WTC11 (cell line): ENCODE data around the gene AMBRA1. TPM values are rescaled to one million over a fixed set of nuclear protein-coding genes. Genes with fewer than 3 reads are reported as not detected.

Experiments used
- ATAC-seq: fragments of 200-7000 bp; cut with Tn5 transposase; 2 replicates; pipeline ENCODE4 v1.10.0; 2021; ENCODE audit warnings: mild to moderate bottlenecking, moderate library complexity
- CTCF ChIA-PET: fragments of 300-600 bp; sonication (Branson Sonifier 250); formaldehyde crosslinking; loops from one replicate; lab custom pipeline; 2021; ENCODE audit warnings: antibody characterized with exemption; lab: Charles Lee
- POLR2A ChIA-PET: fragments of 350-600 bp; sonication (Branson Sonifier 250); formaldehyde crosslinking; loops from one replicate; lab custom pipeline; 2021; ENCODE audit warnings: antibody characterized with exemption; lab: Charles Lee
- DNase-seq: peaks from one replicate; pipeline ENCODE4 v3.0.0; 2021; ENCODE audit warnings: low spot score
- H3K27ac Mint-ChIP-seq: 2 replicates; pipeline ENCODE4 v1.8.0; 2021; ENCODE audit warnings: mixed read lengths
- H3K27me3 Mint-ChIP-seq: 2 replicates; pipeline ENCODE4 v1.8.0; 2021; ENCODE audit warnings: low read depth, mild to moderate bottlenecking, moderate library complexity, mixed read lengths
- H3K36me3 Mint-ChIP-seq: 2 replicates; pipeline ENCODE4 v1.8.0; 2021; ENCODE audit warnings: mixed read lengths
- H3K4me1 Mint-ChIP-seq: 2 replicates; pipeline ENCODE4 v1.8.0; 2022; ENCODE audit warnings: mixed read lengths
- H3K4me3 Mint-ChIP-seq: 2 replicates; pipeline ENCODE4 v1.8.0; 2021; ENCODE audit warnings: mild to moderate bottlenecking, moderate library complexity, mixed read lengths
- H3K9me3 Mint-ChIP-seq: 2 replicates; pipeline ENCODE4 v1.8.0; 2021; ENCODE audit warnings: mixed read lengths
- ATF3 ChIP-seq: sonication (generic); formaldehyde crosslinking; conservative IDR thresholded peaks from 2 replicates; pipeline ENCODE4 v1.8.1; 2022; ENCODE audit warnings: mild to moderate bottlenecking, missing genetic modification reagents
- CREB1 ChIP-seq: sonication (generic); formaldehyde crosslinking; IDR thresholded peaks from 2 replicates; pipeline ENCODE4 v1.8.0; 2023; ENCODE audit warnings: mild to moderate bottlenecking, missing genetic modification reagents
- CREM ChIP-seq: sonication (generic); formaldehyde crosslinking; IDR thresholded peaks from 2 replicates; pipeline ENCODE4 v1.8.1; 2022; ENCODE audit warnings: mild to moderate bottlenecking, missing genetic modification reagents, moderate library complexity
- ETV6 ChIP-seq: sonication (generic); formaldehyde crosslinking; IDR thresholded peaks from 2 replicates; pipeline ENCODE4 v1.8.1; 2022; ENCODE audit warnings: mild to moderate bottlenecking, missing genetic modification reagents
- FOXP1 ChIP-seq: sonication (generic); formaldehyde crosslinking; IDR thresholded peaks from 2 replicates; pipeline ENCODE4 v1.8.0; 2022; ENCODE audit warnings: missing genetic modification reagents, mild to moderate bottlenecking, moderate library complexity, borderline replicate concordance
- FOXP4 ChIP-seq: sonication (generic); formaldehyde crosslinking; IDR thresholded peaks from 2 replicates; pipeline ENCODE4 v1.8.0; 2022; ENCODE audit warnings: mild to moderate bottlenecking, missing genetic modification reagents
- IRF2 ChIP-seq: sonication (generic); formaldehyde crosslinking; IDR thresholded peaks from 2 replicates; pipeline ENCODE4 v1.8.0; 2022; ENCODE audit warnings: low read depth, missing genetic modification reagents, borderline replicate concordance
- MYBL2 ChIP-seq: sonication (generic); formaldehyde crosslinking; IDR thresholded peaks from 2 replicates; pipeline ENCODE4 v1.8.1; 2023; ENCODE audit warnings: mild to moderate bottlenecking, moderate library complexity, missing genetic modification reagents
- STAT6 ChIP-seq: sonication (generic); formaldehyde crosslinking; conservative IDR thresholded peaks from 2 replicates; pipeline ENCODE4 v1.8.1; 2023; ENCODE audit warnings: mild to moderate bottlenecking, low read depth, missing genetic modification reagents, moderate library complexity
- TCF7 ChIP-seq: sonication (generic); formaldehyde crosslinking; IDR thresholded peaks from 2 replicates; pipeline ENCODE4 v1.8.0; 2022; ENCODE audit warnings: mild to moderate bottlenecking, low read depth, missing genetic modification reagents, moderate library complexity
- ZBTB21 ChIP-seq: sonication (generic); formaldehyde crosslinking; IDR thresholded peaks from 2 replicates; pipeline ENCODE4 v1.8.1; 2023; ENCODE audit warnings: mild to moderate bottlenecking, missing genetic modification reagents, borderline replicate concordance
- ZNF138 ChIP-seq: sonication (generic); formaldehyde crosslinking; conservative IDR thresholded peaks from 2 replicates; pipeline ENCODE4 v1.8.1; 2022; ENCODE audit warnings: mild to moderate bottlenecking, moderate library complexity, missing genetic modification reagents
- ZNF281 ChIP-seq: sonication (generic); formaldehyde crosslinking; IDR thresholded peaks from 2 replicates; pipeline ENCODE4 v1.8.0; 2023; ENCODE audit warnings: mild to moderate bottlenecking, missing genetic modification reagents
- ZNF416 ChIP-seq: fragments of 250-450 bp; sonication (Bioruptor Pico); IDR thresholded peaks from 2 replicates; pipeline ENCODE4 v1.9.0; 2021; ENCODE audit warnings: mild to moderate bottlenecking, inconsistent platforms
- total RNA-seq: library from RNA; stranded (reverse); gene quantifications from 3 replicates; pipeline ENCODE4 v1.2.3, GENCODE V29; 2021
- TF ChIP-seq, protein P1 (sequence below): sonication (generic); formaldehyde crosslinking; IDR thresholded peaks from 2 replicates; pipeline ENCODE4 v1.8.0; 2023; ENCODE audit warnings: missing genetic modification reagents
- TF ChIP-seq, protein P2 (sequence below): sonication (generic); formaldehyde crosslinking; IDR thresholded peaks from 2 replicates; pipeline ENCODE4 v1.8.1; 2022; ENCODE audit warnings: missing genetic modification reagents, borderline replicate concordance
- TF ChIP-seq, protein P3 (sequence below): sonication (generic); formaldehyde crosslinking; IDR thresholded peaks from 2 replicates; pipeline ENCODE4 v1.8.1; 2022; ENCODE audit warnings: low read depth, missing genetic modification reagents, borderline replicate concordance
- TF ChIP-seq, protein P4 (sequence below): sonication (generic); formaldehyde crosslinking; IDR thresholded peaks from 2 replicates; pipeline ENCODE4 v1.8.1; 2023; ENCODE audit warnings: mild to moderate bottlenecking, missing genetic modification reagents, borderline replicate concordance

Gene AMBRA1
- total RNA-seq, 1 experiment from 2014 or later: 35.0 TPM

DNA sequence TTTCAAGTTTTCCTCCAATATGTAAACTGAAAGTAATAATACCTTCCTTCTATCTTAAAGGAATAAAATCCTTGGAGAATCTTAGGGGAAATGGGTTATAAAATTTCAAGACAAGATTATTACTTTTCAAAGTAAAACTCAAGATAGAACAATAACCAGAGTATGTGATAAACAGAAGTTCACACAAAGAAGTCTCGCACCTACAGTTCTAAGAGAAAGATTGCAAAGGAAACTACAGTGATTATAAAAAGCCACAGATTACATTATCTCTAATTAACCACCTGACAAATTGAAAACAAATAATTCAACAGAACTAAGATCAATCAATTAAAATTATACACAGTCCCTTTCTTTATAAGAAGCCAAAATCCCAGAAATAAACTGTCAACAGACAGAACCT is 34.0 kb downstream of the AMBRA1 start (continued):
- TF ChIP-seq ATF3 (CRISPR knock-in tag): no peak
- TF ChIP-seq, protein P1, sequence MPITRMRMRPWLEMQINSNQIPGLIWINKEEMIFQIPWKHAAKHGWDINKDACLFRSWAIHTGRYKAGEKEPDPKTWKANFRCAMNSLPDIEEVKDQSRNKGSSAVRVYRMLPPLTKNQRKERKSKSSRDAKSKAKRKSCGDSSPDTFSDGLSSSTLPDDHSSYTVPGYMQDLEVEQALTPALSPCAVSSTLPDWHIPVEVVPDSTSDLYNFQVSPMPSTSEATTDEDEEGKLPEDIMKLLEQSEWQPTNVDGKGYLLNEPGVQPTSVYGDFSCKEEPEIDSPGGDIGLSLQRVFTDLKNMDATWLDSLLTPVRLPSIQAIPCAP: no peak
- TF ChIP-seq, protein P2, sequence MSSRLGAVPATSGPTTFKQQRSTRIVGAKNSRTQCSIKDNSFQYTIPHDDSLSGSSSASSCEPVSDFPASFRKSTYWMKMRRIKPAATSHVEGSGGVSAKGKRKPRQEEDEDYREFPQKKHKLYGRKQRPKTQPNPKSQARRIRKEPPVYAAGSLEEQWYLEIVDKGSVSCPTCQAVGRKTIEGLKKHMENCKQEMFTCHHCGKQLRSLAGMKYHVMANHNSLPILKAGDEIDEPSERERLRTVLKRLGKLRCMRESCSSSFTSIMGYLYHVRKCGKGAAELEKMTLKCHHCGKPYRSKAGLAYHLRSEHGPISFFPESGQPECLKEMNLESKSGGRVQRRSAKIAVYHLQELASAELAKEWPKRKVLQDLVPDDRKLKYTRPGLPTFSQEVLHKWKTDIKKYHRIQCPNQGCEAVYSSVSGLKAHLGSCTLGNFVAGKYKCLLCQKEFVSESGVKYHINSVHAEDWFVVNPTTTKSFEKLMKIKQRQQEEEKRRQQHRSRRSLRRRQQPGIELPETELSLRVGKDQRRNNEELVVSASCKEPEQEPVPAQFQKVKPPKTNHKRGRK (CRISPR knock-in tag): no peak
- TF ChIP-seq TCF7: no peak
- no peak for TF ChIP-seq FOXP1 (CRISPR knock-in tag)
- TF ChIP-seq STAT6 (CRISPR knock-in tag): no peak
- TF ChIP-seq ETV6: no peak

DNA sequence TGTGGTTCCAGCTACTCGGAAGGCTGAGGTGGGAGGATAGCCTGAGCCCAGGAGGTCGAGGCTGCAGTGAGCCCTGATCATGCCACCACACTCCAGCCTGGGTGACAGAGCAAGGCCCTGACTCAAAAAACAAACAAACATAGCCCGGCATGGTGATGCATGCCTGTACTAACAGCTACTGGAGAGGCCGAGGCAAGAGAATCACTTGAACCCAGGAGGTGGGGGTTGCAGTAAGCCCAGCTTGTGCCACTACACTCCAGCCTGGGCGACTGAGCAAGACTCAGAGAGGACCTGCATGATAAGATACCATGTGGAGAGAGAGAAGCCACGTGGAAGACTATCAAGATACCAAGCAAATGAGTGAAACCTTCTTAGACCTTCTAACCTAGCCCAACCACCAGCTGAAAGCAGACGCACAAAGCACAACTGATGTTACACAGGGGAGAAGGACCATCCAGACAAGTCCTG is 36.1 kb downstream of the AMBRA1 start:
- Mint-ChIP-seq H3K4me3 (no peak overlapping the region), H3K27ac (peak overlapping the region; percentile 72), H3K36me3 (no peaks in the 10 kb centered on the region), H3K4me1 (peaks cover 17% of the 10 kb centered on the region), H3K9me3 (no peaks in the 10 kb centered on the region), H3K27me3 (no peaks in the 10 kb centered on the region)
- ATAC-seq (no peak), DNase-seq (no peak)
- CTCF ChIA-PET: interaction anchor here (0.7 to 2.3 kb wide), 3 partner anchors 28 to 379 kb away, joined by 3 to 6 read pairs (median 4); partner anchors contain the start of gene CHRM4
- POLR2A ChIA-PET: interaction anchor here (0.6 kb wide), 1 partner anchor 330 kb away, joined by 3 read pairs; no protein-coding TSS in a partner anchor
- TF ChIP-seq ZNF416 (CRISPR knock-in tag) (no peak), ZNF138 (CRISPR knock-in tag) (no peak), IRF2 (CRISPR knock-in tag) (no peak), CREM (CRISPR knock-in tag) (no peak), ZBTB21 (CRISPR knock-in tag) (no peak), ETV6 (no peak), ZNF281 (CRISPR knock-in tag) (no peak), CREB1 (no peak), MYBL2 (CRISPR knock-in tag) (no peak), FOXP4 (CRISPR knock-in tag) (no peak)
- TF ChIP-seq, protein P3, sequence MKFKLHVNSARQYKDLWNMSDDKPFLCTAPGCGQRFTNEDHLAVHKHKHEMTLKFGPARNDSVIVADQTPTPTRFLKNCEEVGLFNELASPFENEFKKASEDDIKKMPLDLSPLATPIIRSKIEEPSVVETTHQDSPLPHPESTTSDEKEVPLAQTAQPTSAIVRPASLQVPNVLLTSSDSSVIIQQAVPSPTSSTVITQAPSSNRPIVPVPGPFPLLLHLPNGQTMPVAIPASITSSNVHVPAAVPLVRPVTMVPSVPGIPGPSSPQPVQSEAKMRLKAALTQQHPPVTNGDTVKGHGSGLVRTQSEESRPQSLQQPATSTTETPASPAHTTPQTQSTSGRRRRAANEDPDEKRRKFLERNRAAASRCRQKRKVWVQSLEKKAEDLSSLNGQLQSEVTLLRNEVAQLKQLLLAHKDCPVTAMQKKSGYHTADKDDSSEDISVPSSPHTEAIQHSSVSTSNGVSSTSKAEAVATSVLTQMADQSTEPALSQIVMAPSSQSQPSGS (CRISPR knock-in tag): no peak
- TF ChIP-seq, protein P4, sequence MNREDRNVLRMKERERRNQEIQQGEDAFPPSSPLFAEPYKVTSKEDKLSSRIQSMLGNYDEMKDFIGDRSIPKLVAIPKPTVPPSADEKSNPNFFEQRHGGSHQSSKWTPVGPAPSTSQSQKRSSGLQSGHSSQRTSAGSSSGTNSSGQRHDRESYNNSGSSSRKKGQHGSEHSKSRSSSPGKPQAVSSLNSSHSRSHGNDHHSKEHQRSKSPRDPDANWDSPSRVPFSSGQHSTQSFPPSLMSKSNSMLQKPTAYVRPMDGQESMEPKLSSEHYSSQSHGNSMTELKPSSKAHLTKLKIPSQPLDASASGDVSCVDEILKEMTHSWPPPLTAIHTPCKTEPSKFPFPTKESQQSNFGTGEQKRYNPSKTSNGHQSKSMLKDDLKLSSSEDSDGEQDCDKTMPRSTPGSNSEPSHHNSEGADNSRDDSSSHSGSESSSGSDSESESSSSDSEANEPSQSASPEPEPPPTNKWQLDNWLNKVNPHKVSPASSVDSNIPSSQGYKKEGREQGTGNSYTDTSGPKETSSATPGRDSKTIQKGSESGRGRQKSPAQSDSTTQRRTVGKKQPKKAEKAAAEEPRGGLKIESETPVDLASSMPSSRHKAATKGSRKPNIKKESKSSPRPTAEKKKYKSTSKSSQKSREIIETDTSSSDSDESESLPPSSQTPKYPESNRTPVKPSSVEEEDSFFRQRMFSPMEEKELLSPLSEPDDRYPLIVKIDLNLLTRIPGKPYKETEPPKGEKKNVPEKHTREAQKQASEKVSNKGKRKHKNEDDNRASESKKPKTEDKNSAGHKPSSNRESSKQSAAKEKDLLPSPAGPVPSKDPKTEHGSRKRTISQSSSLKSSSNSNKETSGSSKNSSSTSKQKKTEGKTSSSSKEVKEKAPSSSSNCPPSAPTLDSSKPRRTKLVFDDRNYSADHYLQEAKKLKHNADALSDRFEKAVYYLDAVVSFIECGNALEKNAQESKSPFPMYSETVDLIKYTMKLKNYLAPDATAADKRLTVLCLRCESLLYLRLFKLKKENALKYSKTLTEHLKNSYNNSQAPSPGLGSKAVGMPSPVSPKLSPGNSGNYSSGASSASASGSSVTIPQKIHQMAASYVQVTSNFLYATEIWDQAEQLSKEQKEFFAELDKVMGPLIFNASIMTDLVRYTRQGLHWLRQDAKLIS (CRISPR knock-in tag): no peak
